ENCODE data around the gene ADCY7. TPM values are rescaled to one million over a fixed set of nuclear protein-coding genes. Genes with fewer than 3 reads are reported as not detected.

The ADCY7 gene
- total and polyA plus RNA-seq, 9 of the 15 experiments (the other 6 are each of a cell fraction or from before 2014, with no cell fraction given), result 2.3 to 108 (median 28.6) TPM

GRCh38 chr16:50338371-50339231 lies 72.2 kb downstream of the ADCY7 start (continued):
- TF ChIP-seq SMARCB1 (IDR thresholded peaks at IDR 0.05; ENCODE audit: insufficient read length, low read depth), result no peak
- TF ChIP-seq ZNF668 (CRISPR knock-in tag; IDR thresholded peaks at IDR 0.05), result no peak
- TF ChIP-seq NFIX (CRISPR knock-in tag; IDR thresholded peaks at IDR 0.05; ENCODE audit: low read depth), result no peak
- TF ChIP-seq ZFP36 (IDR thresholded peaks at IDR 0.05; ENCODE audit: low read depth, low read length, partially characterized antibody), result no peak
- no peak for TF ChIP-seq CHD1 (IDR thresholded peaks at IDR 0.05; ENCODE audit: low read length)
- TF ChIP-seq ZNF280B (CRISPR knock-in tag; IDR thresholded peaks at IDR 0.05), result no peak
- no peak for TF ChIP-seq ZNF717 (CRISPR knock-in tag; IDR thresholded peaks at IDR 0.05)
- peak; percentile 60 for TF ChIP-seq ARID1B (IDR thresholded peaks at IDR 0.05)
- no peak for TF ChIP-seq STAT6 (CRISPR knock-in tag; IDR thresholded peaks at IDR 0.05)
- no peak for TF ChIP-seq KLF16 (IDR thresholded peaks at IDR 0.05)
- TF ChIP-seq FOXJ3 (CRISPR knock-in tag; IDR thresholded peaks at IDR 0.05), result no peak
- no peak for TF ChIP-seq HNRNPH1 (optimal IDR thresholded peaks at IDR 0.05; ENCODE audit: low read depth, low read length)
- no peak for TF ChIP-seq NEUROD1 (IDR thresholded peaks at IDR 0.05; ENCODE audit: borderline replicate concordance, low read depth, low read length, partially characterized antibody)
- no peak for TF ChIP-seq ZNF133 (CRISPR knock-in tag; IDR thresholded peaks at IDR 0.05)
- TF ChIP-seq HLTF (IDR thresholded peaks at IDR 0.05), result no peak
- TF ChIP-seq GTF3C2 (IDR thresholded peaks at IDR 0.05; ENCODE audit: borderline replicate concordance, extremely low read depth, insufficient read length), result no peak
- no peak for TF ChIP-seq TAF7 (tag; IDR thresholded peaks at IDR 0.05)
- no peak for TF ChIP-seq CHCHD3 (CRISPR knock-in tag; IDR thresholded peaks at IDR 0.05)
- no peak for TF ChIP-seq ARHGAP35 (IDR thresholded peaks at IDR 0.05; ENCODE audit: partially characterized antibody)
- no peak for TF ChIP-seq THAP12 (CRISPR knock-in tag; IDR thresholded peaks at IDR 0.05)
